ENCODE measurements around the gene ZNF384. TPM values are rescaled to one million over a fixed set of nuclear protein-coding genes. Genes with fewer than 3 reads are reported as not detected.

ZNF384 gene
- total and polyA plus RNA-seq, 4 donors = 3.9 to 12.7 (median 10.0) TPM

- peaks cover 5 to 29% (median 21%) of the 10 kb centered on the region in 4 donors for H3K36me3 ChIP-seq (ENCODE audit: control insufficient read depth in 4 of 4, insufficient read depth in 3 of 4, low read depth in 1 of 4, low read length in 3 of 4)
- no peaks in the 10 kb centered on the region for H3K27me3 ChIP-seq (ENCODE audit: control insufficient read depth in 4 of 4, insufficient read depth in 4 of 4, low read length in 3 of 4)
- 85% methylated on average over 10 of the region's 10 CpGs for WGBS
- TF ChIP-seq RAD21 (IDR thresholded peaks at IDR 0.05) (no peak), HNF4G (IDR thresholded peaks at IDR 0.05) (no peak), CTCF (IDR thresholded peaks at IDR 0.05; ENCODE audit: low read depth, low read length, missing input control) (no peak), JUND (IDR thresholded peaks at IDR 0.05) (no peak), HNF4A (conservative IDR thresholded peaks at IDR 0.05) (no peak), EGR1 (IDR thresholded peaks at IDR 0.05; ENCODE audit: low read depth in 2 of 2) (no peak), GABPA (IDR thresholded peaks at IDR 0.05 in 1 of 2, conservative IDR thresholded peaks at IDR 0.05 in 1 of 2) (no peak), RXRA (IDR thresholded peaks at IDR 0.05) (no peak)
- H3K4me1 ChIP-seq (ENCODE audit: control insufficient read depth in 4 of 4, insufficient read depth in 4 of 4, low read length in 3 of 4) = peaks cover 0 to 4% (median 3%) of the 10 kb centered on the region in 4 donors
- no peaks in the 10 kb centered on the region for H3K9me3 ChIP-seq (ENCODE audit: control insufficient read depth in 4 of 4, low read length in 3 of 4)
- H3K27ac ChIP-seq (ENCODE audit: low read depth in 1 of 2, low read length in 2 of 2) = no peak overlapping the region
- no peak overlapping the region for H3K9ac ChIP-seq (ENCODE audit: low read depth in 1 of 2, low read length in 2 of 2)
- no peak for DNase-seq (ENCODE audit: low spot score)
- H3K4me3 ChIP-seq (ENCODE audit: low read depth in 1 of 3, low read length in 3 of 3) = no peak overlapping the region
These were observed 45.6 kb upstream of the ZNF384 start for GRCh38 chr12:6734506-6735387.

- Histone ChIP-seq H3K27ac (ENCODE audit: low read depth in 1 of 2, low read length in 2 of 2) (no peak overlapping the region), H3K4me1 (ENCODE audit: control insufficient read depth in 4 of 4, insufficient read depth in 4 of 4, low read length in 3 of 4) (no peaks in the 10 kb centered on the region), H3K9ac (ENCODE audit: low read depth in 1 of 2, low read length in 2 of 2) (no peak overlapping the region), H3K4me3 (ENCODE audit: low read depth in 1 of 3, low read length in 3 of 3) (no peak overlapping the region), H3K9me3 (ENCODE audit: control insufficient read depth in 4 of 4, low read length in 3 of 4) (no peaks in the 10 kb centered on the region), H3K27me3 (ENCODE audit: control insufficient read depth in 4 of 4, insufficient read depth in 4 of 4, low read length in 3 of 4) (no peaks in the 10 kb centered on the region), H3K36me3 (ENCODE audit: control insufficient read depth in 4 of 4, insufficient read depth in 3 of 4, low read depth in 1 of 4, low read length in 3 of 4) (peaks cover 7 to 49% (median 44%) of the 10 kb centered on the region in 4 donors)
- no peak for DNase-seq (ENCODE audit: low spot score)
- WGBS = 98% methylated on average over 8 of the region's 8 CpGs
- TF ChIP-seq TAF1 (conservative IDR thresholded peaks at IDR 0.05) = no peak
These were observed 41.0 kb upstream of the ZNF384 start for GRCh38 chr12:6730169-6730568.

GRCh38 chr12:6729186-6729585 lies 40.0 kb upstream of the ZNF384 start:
- H3K9me3 ChIP-seq (ENCODE audit: control insufficient read depth in 4 of 4, low read length in 3 of 4) = no peaks in the 10 kb centered on the region
- TF ChIP-seq RAD21 (IDR thresholded peaks at IDR 0.05) (no peak), JUND (IDR thresholded peaks at IDR 0.05) (no peak), NR2F2 (IDR thresholded peaks at IDR 0.05) (no peak), HNF4A (conservative IDR thresholded peaks at IDR 0.05) (no peak), FOXA1 (IDR thresholded peaks at IDR 0.05) (no peak), YY1 (IDR thresholded peaks at IDR 0.05) (no peak), HNF4G (IDR thresholded peaks at IDR 0.05) (no peak), EGR1 (IDR thresholded peaks at IDR 0.05; ENCODE audit: low read depth in 2 of 2) (no peak), MAX (IDR thresholded peaks at IDR 0.05) (no peak)
- peaks cover 7 to 44% (median 42%) of the 10 kb centered on the region in 4 donors for H3K36me3 ChIP-seq (ENCODE audit: control insufficient read depth in 4 of 4, insufficient read depth in 3 of 4, low read depth in 1 of 4, low read length in 3 of 4)
- no peak overlapping the region for H3K27ac ChIP-seq (ENCODE audit: low read depth in 1 of 2, low read length in 2 of 2)
- H3K27me3 ChIP-seq (ENCODE audit: control insufficient read depth in 4 of 4, insufficient read depth in 4 of 4, low read length in 3 of 4) = no peaks in the 10 kb centered on the region
- 96% methylated on average over 18 of the region's 18 CpGs for WGBS
- no peak for DNase-seq (ENCODE audit: low spot score)
- H3K4me1 ChIP-seq (ENCODE audit: control insufficient read depth in 4 of 4, insufficient read depth in 4 of 4, low read length in 3 of 4) = peaks cover 2 to 8% (median 6%) of the 10 kb centered on the region in 4 donors
- no peak overlapping the region for H3K9ac ChIP-seq (ENCODE audit: low read depth in 1 of 2, low read length in 2 of 2)
- H3K4me3 ChIP-seq (ENCODE audit: low read depth in 1 of 3, low read length in 3 of 3) = no peak overlapping the region

Data from liver (tissue), 9 donors.